Erythroblast (primary cell): ENCODE measurements around the gene RBL1.
"Not testable (repeated sequence)": the region's sequence is repeated elsewhere in the genome, so short reads cannot be mapped to it uniquely, and the experiment has no call there.

ENCODE experiments used
- DNase-seq, 2 experiments: peaks; one replicate each; lab custom pipeline; 2025; lab: John Stamatoyannopoulos, UW
- GATA1 ChIP-seq: IDR thresholded peaks from 2 replicates; pipeline ENCODE4 v1.6.1; 2011; ENCODE audit warnings: low read depth, mild to moderate bottlenecking, control low read depth, low read length, moderate library complexity
- POLR2A ChIP-seq: IDR thresholded peaks from 2 replicates; pipeline ENCODE4 v1.6.1; 2011; ENCODE audit warnings: mild to moderate bottlenecking, low read length

The RBL1 gene

GRCh38 chr20:37111926-37112455 is 16.2 kb upstream of the RBL1 start:
- DNase-seq = no peak
- TF ChIP-seq POLR2A (no peak), GATA1 (no peak)

GRCh38 chr20:37108676-37109075 is 12.9 kb upstream of the RBL1 start:
- DNase-seq = no peak
- TF ChIP-seq POLR2A (no peak), GATA1 (no peak)

GRCh38 chr20:37102571-37102970 is 6.8 kb upstream of the RBL1 start:
- DNase-seq = no peak
- TF ChIP-seq POLR2A (no peak), GATA1 (no peak)

GRCh38 chr20:37096415-37097041 is 731 bp upstream of the RBL1 start:
- peak in 1 of 2 experiments; percentile 48 for DNase-seq
- no peak for TF ChIP-seq POLR2A

GRCh38 chr20:37095108-37095598 is 644 bp downstream of the RBL1 start:
- TF ChIP-seq GATA1 (no peak), POLR2A (peak; percentile 6)
- DNase-seq = peak; percentile 72 to 73

GRCh38 chr20:37090407-37090806 is 5.4 kb downstream of the RBL1 start:
- no peak for TF ChIP-seq POLR2A
- TF ChIP-seq GATA1 = no peak
- DNase-seq = no peak

GRCh38 chr20:37081717-37082289 is 14.0 kb downstream of the RBL1 start:
- no peak for DNase-seq
- TF ChIP-seq GATA1 = no peak

GRCh38 chr20:37077009-37077408 is 18.8 kb downstream of the RBL1 start:
- TF ChIP-seq GATA1 = no peak
- no peak for TF ChIP-seq POLR2A
- no peak for DNase-seq

- DNase-seq = no peak
- TF ChIP-seq POLR2A (no peak), GATA1 (no peak)
Measured at GRCh38 chr20:37075932-37076685, 19.7 kb downstream of the RBL1 start.

- no peak for DNase-seq
- TF ChIP-seq GATA1 = no peak
- no peak for TF ChIP-seq POLR2A
Measured at GRCh38 chr20:37072293-37073196, 23.3 kb downstream of the RBL1 start.

- no peak for DNase-seq
- TF ChIP-seq POLR2A (no peak), GATA1 (no peak)
Measured at GRCh38 chr20:37071481-37071911, 24.3 kb downstream of the RBL1 start.

GRCh38 chr20:37069563-37069962 is 26.2 kb downstream of the RBL1 start:
- not testable (repeated sequence) for DNase-seq

GRCh38 chr20:37066168-37066567 is 29.6 kb downstream of the RBL1 start:
- no peak for TF ChIP-seq GATA1
- no peak for DNase-seq

- no peak for DNase-seq
- no peak for TF ChIP-seq GATA1
Measured at GRCh38 chr20:37055276-37055675, 40.5 kb downstream of the RBL1 start.
